ENCODE measurements around the gene A1CF. TPM values are rescaled to one million over a fixed set of nuclear protein-coding genes. Genes with fewer than 3 reads are reported as not detected.

The A1CF gene
- total and polyA plus RNA-seq, 2 of the 8 experiments (the other 6 are each of a cell fraction or from before 2014, with no cell fraction given): not detected

GRCh38 chr10:50918529-50918928 is 33.1 kb upstream of the A1CF start:
- no peak for FAIRE-seq
- Histone ChIP-seq H3K9ac (replicated peaks in 1 of 4; ENCODE audit: extremely low read depth in 1 of 4, low read depth in 3 of 4, low read length in 3 of 4) (no peak overlapping the region), H3K56ac (replicated peaks; ENCODE audit: insufficient read length, low read depth, low read length) (no peak overlapping the region), H3K4ac (replicated peaks; ENCODE audit: insufficient read length, low read depth, low read length) (no peak overlapping the region), H2BK120ac (replicated peaks; ENCODE audit: low read depth, low read length) (no peak overlapping the region), H2BK20ac (ENCODE audit: low read length) (no peak overlapping the region), H2BK5ac (ENCODE audit: low read depth, low read length) (no peak overlapping the region), H2AFZ (ENCODE audit: low read length) (no peak overlapping the region), H2BK15ac (ENCODE audit: low read length) (no peak overlapping the region), H4K8ac (ENCODE audit: extremely low read depth, insufficient read depth, low read length) (no peak overlapping the region), H4K5ac (ENCODE audit: insufficient read length, low read depth, low read length) (no peak overlapping the region), H3K79me1 (ENCODE audit: low read depth, low read length) (no peaks in the 10 kb centered on the region), H3K4me1 (replicated peaks in 1 of 4; ENCODE audit: control insufficient read depth in 3 of 4, insufficient read depth in 4 of 4, low read length in 3 of 4) (no peaks in the 10 kb centered on the region), H4K91ac (replicated peaks; ENCODE audit: insufficient read length, low read length) (no peak overlapping the region), H3K23me2 (ENCODE audit: low read depth, low read length) (no peaks in the 10 kb centered on the region), H4K20me1 (replicated peaks in 1 of 2; ENCODE audit: control insufficient read depth in 1 of 2, insufficient read depth in 2 of 2, low read length in 2 of 2) (no peaks in the 10 kb centered on the region), H3K27ac (ENCODE audit: low read depth, low read length) (no peak overlapping the region), H3K4me3 (ENCODE audit: extremely low read depth in 1 of 4, insufficient read depth in 2 of 4, low read depth in 3 of 4, low read length in 4 of 4) (no peak overlapping the region), H3K79me2 (ENCODE audit: control insufficient read depth in 1 of 2, insufficient read depth in 2 of 2, low read length in 2 of 2) (no peaks in the 10 kb centered on the region), H3K36me3 (ENCODE audit: control insufficient read depth in 2 of 4, insufficient read depth in 4 of 4, low read length in 3 of 4) (peaks cover 0 to 2% (median 0%) of the 10 kb centered on the region in 4 experiments; a peak in 1 of 8 replicates), H2AK5ac (ENCODE audit: low read depth, low read length) (no peak overlapping the region), H3K4me2 (ENCODE audit: insufficient read depth in 1 of 2, low read depth in 2 of 2, low read length in 2 of 2) (no peak overlapping the region), H3K18ac (ENCODE audit: extremely low read depth, low read length) (no peak overlapping the region), H2BK12ac (ENCODE audit: low read depth, low read length) (no peak overlapping the region), H3K14ac (ENCODE audit: insufficient read length) (no peak overlapping the region), H3K27me3 (replicated peaks in 1 of 4; ENCODE audit: control insufficient read depth in 3 of 4, extremely low read depth in 1 of 4, insufficient read depth in 3 of 4, low read length in 3 of 4) (no peaks in the 10 kb centered on the region), H3K9me3 (ENCODE audit: insufficient read depth in 2 of 2, low read depth in 1 of 2, low read length in 1 of 2) (peaks cover 13 to 14% of the 10 kb centered on the region in 2 experiments), H3K23ac (ENCODE audit: insufficient read length) (no peak overlapping the region)
- ChIA-PET CTCF (ENCODE audit: partially characterized antibody) (no interaction called here), POLR2A (ENCODE audit: partially characterized antibody) (no interaction called here)
- DNase-seq (ENCODE audit: low read depth in 1 of 2, low spot score in 2 of 2): no peak
- TF ChIP-seq BRCA1 (IDR thresholded peaks at IDR 0.05; ENCODE audit: low read depth, low read length) (no peak), CREB1 (IDR thresholded peaks at IDR 0.05) (no peak), POU5F1 (IDR thresholded peaks at IDR 0.05; ENCODE audit: low read depth, low read length) (no peak), GABPA (IDR thresholded peaks at IDR 0.05; ENCODE audit: borderline replicate concordance, insufficient read depth, low read length) (no peak), FOSL1 (IDR thresholded peaks at IDR 0.05; ENCODE audit: insufficient read depth, low read depth, low read length) (no peak), E2F6 (IDR thresholded peaks at IDR 0.05) (no peak), NRF1 (IDR thresholded peaks at IDR 0.05; ENCODE audit: low read depth, low read length) (no peak), JUND (IDR thresholded peaks at IDR 0.05; ENCODE audit: low read length) (no peak), NANOG (IDR thresholded peaks at IDR 0.05; ENCODE audit: insufficient read depth, low read depth, low read length, poor library complexity, severe bottlenecking) (no peak)
